ENCODE data around the gene KANK3.
"Not testable (repeated sequence)": the region's sequence is repeated elsewhere in the genome, so short reads cannot be mapped to it uniquely, and the experiment has no call there.

Gene KANK3

DNA sequence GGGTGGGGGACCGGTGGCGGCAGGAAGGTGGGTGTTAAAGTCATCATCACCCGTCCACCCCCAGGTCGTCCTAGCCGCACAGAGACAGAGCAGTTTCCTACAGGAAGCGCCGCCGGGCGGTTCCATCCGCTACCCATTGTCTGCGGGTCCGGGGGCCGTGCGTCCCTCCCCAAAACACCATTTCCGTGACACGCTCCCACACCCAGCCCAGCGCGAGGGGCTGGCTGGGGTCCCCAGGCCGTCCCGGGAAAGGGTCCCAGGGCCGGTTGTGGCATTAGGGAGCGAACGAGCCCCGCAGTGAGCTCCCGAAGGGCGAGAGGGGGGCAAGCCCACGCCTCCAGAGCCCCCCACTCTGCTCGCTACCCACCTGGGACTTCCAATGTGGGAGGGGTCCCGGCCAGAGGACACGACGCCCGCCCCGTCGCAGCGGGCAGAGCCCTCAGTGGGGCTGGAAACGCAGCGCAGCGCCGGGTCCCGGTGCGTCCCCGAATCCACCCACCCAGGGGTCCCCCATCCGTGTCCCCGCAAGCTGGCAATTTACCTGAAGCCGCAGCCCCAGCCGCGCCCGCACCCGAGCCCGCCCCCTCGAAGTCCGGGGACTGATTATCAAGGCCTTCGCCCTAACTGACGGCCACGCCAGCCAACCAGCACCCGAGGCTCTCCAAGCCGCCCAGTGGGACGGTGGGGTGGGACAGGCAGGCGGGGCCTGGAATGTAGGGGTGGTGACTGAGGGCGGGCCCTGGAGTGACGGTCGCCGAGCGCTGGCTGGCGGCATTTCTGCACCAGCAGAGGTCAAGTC is at the start of gene KANK3:
Gene KANK3, minus strand, starts transcription at position 579 of the 799 bp plus-strand sequence. CDS start 5,434 bp downstream, outside the sequence.
- DNase-seq, result peak; percentile 94 to 96

DNA sequence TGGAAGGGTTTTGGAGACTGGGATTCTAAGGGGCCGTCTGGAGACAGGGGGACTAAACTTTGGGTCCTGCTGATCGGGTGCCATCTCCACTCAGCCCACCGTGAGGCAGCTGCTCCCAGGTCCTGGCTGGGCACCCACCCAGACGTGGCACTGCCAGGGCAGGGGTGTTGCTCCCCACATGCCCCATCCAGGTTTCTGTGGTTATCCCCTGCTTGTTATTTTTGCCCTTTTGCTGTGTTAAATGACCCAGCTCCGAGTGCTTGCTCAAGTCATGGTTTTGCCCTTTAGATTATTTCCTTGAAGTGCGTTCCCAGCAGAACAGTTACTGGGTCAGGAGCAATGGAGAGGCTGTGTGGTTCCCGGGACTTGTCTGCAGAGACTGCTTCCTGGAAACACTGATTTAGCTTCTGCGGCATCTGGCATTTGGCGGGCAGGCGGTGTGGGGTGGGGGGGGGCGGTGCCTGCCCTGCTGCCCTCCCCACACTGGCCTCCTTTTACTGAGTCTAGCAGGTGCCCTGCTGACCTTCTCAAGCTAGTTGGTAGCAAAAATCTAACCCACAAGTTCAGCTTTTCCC is 49.0 kb upstream of the KANK3 start:
- no peak for TF ChIP-seq POLR2A (IDR thresholded peaks at IDR 0.05; ENCODE audit: low read length)
- no peak for TF ChIP-seq GATA1 (IDR thresholded peaks at IDR 0.05; ENCODE audit: low read depth, low read length)
- no peak for DNase-seq

More for the DNA sequence above, at the start of gene KANK3:
- TF ChIP-seq GATA1 (IDR thresholded peaks at IDR 0.05; ENCODE audit: low read depth, low read length) (no peak), POLR2A (IDR thresholded peaks at IDR 0.05; ENCODE audit: low read length) (no peak)

DNA sequence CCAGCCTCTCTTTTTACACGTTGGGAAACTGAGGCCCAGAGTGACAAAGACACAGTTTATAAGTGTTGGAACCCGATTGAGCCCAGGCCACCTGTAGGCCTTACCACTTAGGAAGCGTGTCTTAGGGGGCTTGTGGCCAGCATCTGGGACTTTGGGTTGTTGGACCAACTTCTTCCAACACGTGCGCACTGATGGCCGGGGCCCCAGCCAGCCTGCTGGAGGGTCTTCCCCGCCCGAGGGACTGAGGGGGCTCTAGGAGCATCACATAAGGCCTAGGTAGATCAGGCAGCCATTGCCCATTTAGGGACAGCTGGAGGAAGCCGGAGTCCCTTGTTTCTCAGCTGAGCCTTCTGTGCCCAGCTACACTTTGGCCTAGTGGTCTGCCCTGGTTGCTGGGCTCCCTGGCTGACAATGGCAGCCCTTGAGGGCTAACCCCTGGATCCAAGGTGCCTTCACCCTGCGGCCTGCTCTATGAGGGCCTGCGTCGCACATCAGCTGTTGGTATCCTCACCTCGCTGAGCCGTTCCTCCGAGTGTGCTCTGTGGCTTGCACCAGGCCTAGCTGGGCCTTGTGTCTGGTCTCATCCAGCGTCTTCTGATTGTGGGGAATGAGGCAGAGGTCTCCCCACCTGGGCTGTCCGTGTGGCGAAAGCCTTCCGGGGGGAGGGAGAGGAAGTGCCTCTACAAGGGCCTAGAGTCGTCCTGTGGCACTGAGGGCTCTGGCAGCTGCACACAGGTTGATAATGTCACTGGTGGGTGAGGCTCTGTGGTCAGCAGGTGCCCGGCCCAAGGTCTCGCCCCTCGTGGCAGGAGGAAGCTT is 48.3 kb upstream of the KANK3 start:
- no peak for TF ChIP-seq POLR2A (IDR thresholded peaks at IDR 0.05; ENCODE audit: low read length)
- TF ChIP-seq GATA1 (IDR thresholded peaks at IDR 0.05; ENCODE audit: low read depth, low read length), result no peak
- DNase-seq, result no peak

DNA sequence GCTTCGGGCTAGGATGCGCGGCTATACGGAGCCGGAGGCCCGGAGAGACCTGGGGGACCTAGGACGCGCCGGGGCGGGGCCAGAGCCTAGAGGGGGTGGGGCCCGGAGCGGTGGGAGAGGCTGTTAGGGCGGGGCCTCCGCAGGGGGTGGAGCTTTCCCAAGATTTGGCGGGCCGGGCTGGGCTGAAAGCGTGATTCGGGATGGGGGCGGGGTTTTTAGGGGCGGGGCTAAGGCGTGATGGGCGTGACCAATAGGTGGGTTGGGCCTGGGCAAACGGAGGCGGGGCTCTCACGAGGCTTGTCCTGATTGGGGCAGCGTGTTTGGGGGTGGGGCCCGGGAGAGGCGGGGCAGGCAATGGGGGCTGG is 47.5 kb upstream of the KANK3 start:
- TF ChIP-seq GATA1 (IDR thresholded peaks at IDR 0.05; ENCODE audit: low read depth, low read length) (no peak), POLR2A (IDR thresholded peaks at IDR 0.05; ENCODE audit: low read length) (no peak)
- peak; percentile 94 to 98 for DNase-seq

DNA sequence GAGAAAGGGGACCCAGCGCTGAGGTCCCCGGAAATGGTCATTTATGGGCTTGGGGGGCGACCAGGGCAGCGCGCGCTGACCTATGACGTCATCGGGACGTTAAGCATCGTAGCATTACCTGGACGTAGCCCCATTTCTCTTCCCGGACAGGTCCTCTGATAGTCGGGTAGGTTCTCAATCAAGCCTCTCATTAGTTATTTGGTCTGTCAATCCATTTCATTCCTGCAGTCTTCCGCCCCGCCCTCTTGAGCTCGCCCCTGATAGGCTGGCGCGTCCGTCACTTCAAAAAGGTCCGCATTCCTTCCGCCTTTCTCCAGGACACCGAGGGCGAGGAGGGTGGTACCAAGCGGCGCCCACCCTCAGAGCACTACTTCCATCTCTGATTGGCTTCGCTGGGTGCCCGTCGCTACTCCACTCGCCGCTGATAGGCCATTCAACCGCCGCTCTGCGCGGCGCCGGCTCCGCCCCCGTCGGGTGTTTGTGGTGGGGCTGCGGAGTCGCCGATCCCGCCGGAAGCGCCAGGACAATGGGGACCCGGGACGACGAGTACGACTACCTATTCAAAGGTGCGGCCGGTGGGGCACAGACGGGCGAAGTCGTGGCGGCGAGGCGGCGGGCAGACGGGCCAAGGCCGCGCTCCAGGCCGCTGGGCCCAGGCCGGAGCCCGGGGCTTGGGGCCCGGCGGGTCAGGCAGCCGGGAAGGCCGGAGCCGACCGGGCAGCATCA is 47.0 kb upstream of the KANK3 start, which contains the start of gene RAB11B:
Gene RAB11B, plus strand, starts transcription at position 470 of the 726 bp plus-strand sequence. Its CDS starts 57 bp downstream, at position 527.
- DNase-seq, result peak; percentile 100
- TF ChIP-seq GATA1 (IDR thresholded peaks at IDR 0.05; ENCODE audit: low read depth, low read length), result no peak
- TF ChIP-seq POLR2A (IDR thresholded peaks at IDR 0.05; ENCODE audit: low read length), result peak; percentile 66

DNA sequence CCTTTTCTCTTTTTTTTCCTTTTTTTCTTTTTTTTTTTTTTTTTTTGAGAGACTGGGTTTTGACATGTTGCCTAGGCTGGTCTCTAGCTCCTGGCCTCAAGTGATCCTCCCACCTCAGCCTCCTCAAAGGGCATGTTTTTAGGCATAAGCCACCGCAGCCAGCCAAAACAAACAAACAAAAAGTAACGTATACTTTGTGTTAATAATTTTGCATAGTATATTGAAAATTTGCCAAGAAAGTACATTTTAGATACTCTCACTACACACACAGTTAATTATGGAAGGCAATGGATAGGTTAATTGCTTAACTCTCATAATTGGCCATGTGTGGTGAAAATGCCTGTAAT is 45.5 kb upstream of the KANK3 start:
- no peak for DNase-seq
- TF ChIP-seq GATA1 (IDR thresholded peaks at IDR 0.05; ENCODE audit: low read depth, low read length) (no peak), POLR2A (IDR thresholded peaks at IDR 0.05; ENCODE audit: low read length) (no peak)

DNA sequence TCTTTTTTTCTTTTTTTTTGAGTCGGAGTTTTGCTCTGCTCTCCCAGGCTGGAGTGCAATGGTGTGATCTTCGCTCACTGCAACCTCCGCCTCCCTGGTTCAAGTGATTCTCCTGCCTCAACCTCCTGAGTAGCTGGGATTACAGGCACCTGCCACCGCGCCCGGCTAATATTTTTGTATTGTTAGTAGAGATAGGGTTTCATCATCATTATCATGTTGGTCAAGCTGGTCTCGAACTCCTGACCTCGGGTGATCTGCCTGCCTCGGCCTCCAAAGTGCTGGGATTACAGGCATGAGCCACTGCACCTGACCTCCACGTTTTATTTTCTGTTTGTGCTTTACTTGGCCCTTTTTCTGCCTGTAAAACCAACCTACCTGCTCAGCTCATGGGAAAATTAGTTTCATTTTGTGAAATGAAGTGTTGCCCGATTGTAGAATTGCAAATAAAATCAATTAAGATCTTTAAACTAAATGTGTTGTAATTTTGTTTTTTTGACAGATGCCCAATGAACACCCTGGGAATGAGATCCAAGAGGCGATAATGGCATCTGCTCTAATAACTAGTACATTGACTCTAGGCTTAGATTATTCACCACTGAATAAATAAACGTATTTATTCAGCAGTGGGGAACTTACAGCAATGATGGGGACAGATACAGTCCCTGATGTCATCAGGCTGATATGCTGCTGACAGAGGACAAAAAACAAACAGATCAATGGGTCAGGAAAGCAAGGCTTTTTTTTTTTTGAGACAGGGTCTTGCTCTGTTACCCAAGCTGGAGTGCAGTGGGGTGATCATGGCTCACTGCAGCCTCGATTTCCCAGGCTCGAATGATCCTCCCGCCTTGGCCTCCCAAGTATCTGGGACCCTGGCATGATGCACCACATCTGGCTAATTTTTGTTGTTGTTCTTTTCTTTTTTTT is 44.9 kb upstream of the KANK3 start:
- DNase-seq, result peak in 1 of 2 experiments; percentile 53
- TF ChIP-seq GATA1 (IDR thresholded peaks at IDR 0.05; ENCODE audit: low read depth, low read length), result no peak
- no peak for TF ChIP-seq POLR2A (IDR thresholded peaks at IDR 0.05; ENCODE audit: low read length)

DNA sequence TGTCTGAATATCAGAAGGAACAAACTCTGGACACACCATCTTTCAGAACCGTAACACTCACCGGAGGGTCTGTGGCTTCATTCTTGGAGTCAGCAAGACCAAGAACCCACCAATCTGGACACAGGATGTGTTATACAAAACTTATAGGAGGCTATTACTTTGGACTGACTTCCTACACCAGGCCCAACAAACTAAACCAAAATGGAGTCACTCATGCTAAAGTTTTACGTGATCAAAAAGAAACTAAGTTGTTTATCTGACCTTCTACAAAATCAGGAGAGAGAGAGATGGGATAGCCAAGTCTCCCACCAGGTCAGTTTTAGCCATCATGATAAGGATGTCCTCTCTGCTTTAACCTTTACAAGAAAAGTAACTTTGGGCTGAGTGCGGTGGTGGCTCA is 43.9 kb upstream of the KANK3 start:
- TF ChIP-seq GATA1 (IDR thresholded peaks at IDR 0.05; ENCODE audit: low read depth, low read length) (no peak), POLR2A (IDR thresholded peaks at IDR 0.05; ENCODE audit: low read length) (no peak)
- DNase-seq, result no peak

DNA sequence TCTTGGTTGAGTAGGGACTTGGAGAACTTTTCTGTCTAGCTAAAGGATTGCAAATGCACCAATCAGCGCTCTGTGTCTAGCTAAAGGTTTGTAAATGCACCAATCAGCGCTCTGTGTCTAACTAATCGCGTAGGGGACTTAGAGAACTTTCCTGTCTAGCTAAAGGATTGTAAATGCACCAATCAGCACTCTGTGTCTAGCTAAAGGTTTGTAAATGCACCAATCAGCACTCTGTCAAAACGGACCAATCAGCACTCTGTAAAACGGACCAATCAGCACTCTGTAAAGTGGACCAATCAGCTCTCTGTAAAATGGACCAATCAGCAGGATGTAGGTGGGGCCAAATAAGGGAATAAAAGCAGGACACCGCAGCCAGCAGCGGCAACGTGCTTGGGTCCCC is 43.4 kb upstream of the KANK3 start:
- DNase-seq, result not testable (repeated sequence)

DNA sequence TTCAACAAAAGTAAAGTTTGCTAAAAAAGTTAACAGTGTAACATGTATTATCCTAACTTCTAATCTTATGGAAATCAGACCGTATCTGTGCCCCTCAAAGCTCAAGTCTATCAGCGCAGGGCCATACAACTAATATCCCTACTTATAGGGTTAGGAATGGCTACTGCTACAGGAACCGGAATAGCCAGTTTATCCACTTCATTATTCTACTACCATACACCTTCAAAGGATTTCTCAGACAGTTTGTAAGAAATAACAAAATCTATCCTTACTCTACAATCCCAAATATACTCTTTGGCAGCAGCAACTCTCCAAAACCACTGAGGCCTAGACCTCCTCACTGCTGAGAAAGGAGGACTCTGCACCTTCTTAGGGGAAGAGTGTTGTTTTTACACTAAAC is 42.5 kb upstream of the KANK3 start:
- DNase-seq, result not testable (repeated sequence)

DNA sequence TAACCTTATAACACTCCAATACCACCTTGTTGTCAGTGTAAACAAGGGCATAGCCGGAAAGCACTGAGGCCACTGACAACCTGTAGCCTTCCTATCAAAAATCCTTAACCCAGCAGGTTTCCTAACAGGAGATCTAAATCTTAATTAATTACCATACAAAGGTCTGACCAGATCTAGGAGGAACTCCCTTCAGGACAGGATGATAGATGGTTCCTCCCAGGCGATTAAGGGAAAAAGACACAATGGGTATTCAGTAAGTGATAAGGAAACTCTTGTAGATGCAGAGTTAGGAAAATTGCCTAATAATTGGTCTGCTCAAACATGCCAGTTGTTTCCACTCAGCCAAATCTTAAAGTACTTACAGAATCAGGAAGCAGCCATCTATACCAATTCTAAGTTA is 42.0 kb upstream of the KANK3 start:
- DNase-seq, result not testable (repeated sequence)

DNA sequence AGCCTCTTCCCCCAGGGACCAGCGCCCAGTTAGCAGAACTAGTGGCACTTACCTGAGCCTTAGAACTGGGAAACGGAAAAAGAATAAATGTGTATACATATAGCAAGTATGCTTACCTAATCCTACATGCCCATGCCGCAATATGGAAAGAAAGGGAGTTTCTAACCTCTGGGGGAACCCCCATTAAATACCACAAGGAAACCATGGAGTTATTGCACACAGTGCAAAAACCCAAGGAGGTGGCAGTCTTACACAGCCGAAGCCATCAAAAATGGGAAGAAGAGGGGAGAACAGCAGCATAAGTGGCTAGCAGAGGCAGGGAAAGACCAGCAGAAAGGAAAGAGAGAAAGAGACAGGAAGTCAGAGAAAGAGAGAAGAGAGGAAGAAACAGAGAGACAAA is 41.5 kb upstream of the KANK3 start:
- DNase-seq, result not testable (repeated sequence)

DNA sequence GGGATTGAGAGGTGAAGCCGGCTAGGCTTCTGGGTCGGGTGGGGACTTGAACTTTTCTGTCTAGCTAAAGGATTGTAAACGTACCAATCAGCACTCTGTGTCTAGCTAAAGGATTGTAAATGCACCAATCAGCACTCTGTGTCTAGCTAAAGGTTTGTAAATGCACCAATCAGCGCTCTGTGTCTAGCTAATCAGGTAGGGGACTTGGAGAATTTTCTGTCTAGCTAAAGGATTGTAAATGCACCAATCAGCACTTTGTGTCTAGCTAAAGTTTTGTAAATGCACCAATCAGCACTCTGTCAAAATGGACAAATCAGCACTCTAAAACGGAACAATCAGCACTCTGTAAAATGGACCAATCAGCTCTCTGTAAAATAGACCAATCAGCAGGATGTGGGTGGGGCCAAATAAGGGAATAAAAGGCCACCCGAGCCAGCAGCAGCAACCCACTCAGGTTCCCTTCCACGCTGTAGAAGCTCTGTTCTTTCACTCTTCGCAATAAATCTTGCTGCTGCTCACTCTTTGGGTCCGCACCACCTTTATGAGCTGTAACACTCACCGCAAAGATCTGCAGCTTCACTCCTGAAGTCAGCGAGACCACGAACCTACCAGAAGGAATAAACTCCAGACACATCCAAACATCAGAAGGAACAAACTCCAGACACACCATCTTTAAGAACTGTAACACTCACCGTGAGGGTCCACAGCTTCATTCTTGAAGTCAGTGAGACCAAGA is 36.3 kb upstream of the KANK3 start:
- not testable (repeated sequence) for DNase-seq

Data from erythroblast (primary cell).